ENCODE data around the gene ACTN4.

DNA sequence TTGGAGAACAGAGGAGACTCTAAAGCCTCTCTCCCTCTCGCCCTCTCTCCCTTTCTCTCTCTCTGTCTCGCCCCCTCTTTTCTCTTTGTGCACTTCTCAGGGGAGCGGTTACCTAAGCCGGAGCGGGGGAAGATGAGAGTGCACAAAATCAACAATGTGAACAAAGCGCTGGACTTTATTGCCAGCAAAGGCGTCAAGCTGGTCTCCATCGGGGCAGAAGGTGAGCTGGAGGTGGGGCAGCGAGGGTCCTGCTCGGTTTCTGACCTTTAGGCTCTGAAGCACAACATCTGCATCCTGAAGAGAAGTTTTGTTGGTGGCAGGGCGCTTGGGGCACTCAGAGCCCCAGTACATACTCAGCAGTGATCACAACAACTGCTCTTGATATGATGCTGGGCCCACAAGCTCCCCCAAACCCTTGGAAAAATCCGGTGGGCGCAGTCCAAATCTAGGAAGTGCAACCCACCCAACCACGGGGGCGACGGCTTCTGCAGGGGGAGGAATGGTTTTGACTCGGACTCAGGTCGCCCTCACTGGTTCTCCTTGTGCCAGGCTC lies 53.5 kb downstream of the ACTN4 start:
- TF ChIP-seq, protein P1, sequence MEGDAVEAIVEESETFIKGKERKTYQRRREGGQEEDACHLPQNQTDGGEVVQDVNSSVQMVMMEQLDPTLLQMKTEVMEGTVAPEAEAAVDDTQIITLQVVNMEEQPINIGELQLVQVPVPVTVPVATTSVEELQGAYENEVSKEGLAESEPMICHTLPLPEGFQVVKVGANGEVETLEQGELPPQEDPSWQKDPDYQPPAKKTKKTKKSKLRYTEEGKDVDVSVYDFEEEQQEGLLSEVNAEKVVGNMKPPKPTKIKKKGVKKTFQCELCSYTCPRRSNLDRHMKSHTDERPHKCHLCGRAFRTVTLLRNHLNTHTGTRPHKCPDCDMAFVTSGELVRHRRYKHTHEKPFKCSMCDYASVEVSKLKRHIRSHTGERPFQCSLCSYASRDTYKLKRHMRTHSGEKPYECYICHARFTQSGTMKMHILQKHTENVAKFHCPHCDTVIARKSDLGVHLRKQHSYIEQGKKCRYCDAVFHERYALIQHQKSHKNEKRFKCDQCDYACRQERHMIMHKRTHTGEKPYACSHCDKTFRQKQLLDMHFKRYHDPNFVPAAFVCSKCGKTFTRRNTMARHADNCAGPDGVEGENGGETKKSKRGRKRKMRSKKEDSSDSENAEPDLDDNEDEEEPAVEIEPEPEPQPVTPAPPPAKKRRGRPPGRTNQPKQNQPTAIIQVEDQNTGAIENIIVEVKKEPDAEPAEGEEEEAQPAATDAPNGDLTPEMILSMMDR (IDR thresholded peaks at IDR 0.05), result no peak
- no peak for TF ChIP-seq EZH2 (IDR thresholded peaks at IDR 0.05)

Measured in neural progenitor cell (in vitro differentiated cells).